GM12878 (cell line): Measurements from ENCODE around the gene CCNB1IP1. TPM values are rescaled to one million over a fixed set of nuclear protein-coding genes. Genes with fewer than 3 reads are reported as not detected.

ENCODE experiments used
- ATAC-seq: fragments of 200-7000 bp; cut with Tn5 transposase; 3 replicates; pipeline ENCODE4 v1.9.1; 2020; ENCODE audit warnings: mild to moderate bottlenecking, moderate library complexity
- BruUV-seq: library from RNA; stranded (reverse); fragments of 400-500 nt; replicated peaks from 2 replicates; lab custom pipeline; 2021; lab: Mats Ljungman, UMichigan
- CTCF ChIA-PET: fragments of 300-600 bp; sonication (Branson Sonifier 250); formaldehyde crosslinking; extraction: SDS; loops from one replicate; lab custom pipeline; 2021; ENCODE audit warnings: inconsistent platforms; lab: Yijun Ruan, JAX
- POLR2A ChIA-PET: fragments of 350-600 bp; formaldehyde crosslinking; extraction: SDS; loops from one replicate; lab custom pipeline; 2021; ENCODE audit warnings: inconsistent platforms; lab: Charles Lee
- RAD21 ChIA-PET: fragments of 300-600 bp; sonication (Branson Sonifier 250); formaldehyde crosslinking; loops from one replicate; lab custom pipeline; 2023; ENCODE audit warnings: antibody characterized with exemption; ENCODE audit not compliant: unreplicated experiment; lab: Charles Lee
- SMC1A ChIA-PET: fragments of 300-600 bp; sonication (Branson Sonifier 250); formaldehyde crosslinking; loops from one replicate; lab custom pipeline; 2023; ENCODE audit not compliant: unreplicated experiment, uncharacterized antibody; lab: Charles Lee
- DNase-seq: peaks from one replicate; pipeline ENCODE4 v3.0.0-alpha.2; 2011; ENCODE audit warnings: low read depth, low spot score
- FAIRE-seq: peaks from 3 replicates; lab custom pipeline; 2011; peaks lifted over from hg19 to GRCh38; lab: Jason Lieb, UNC
- H2AFZ ChIP-seq: 2 replicates; pipeline ENCODE4 v1.6.0; 2011; ENCODE audit warnings: low read depth, low read length, control low read depth; ENCODE audit not compliant: control insufficient read depth
- H3K27ac ChIP-seq: 2 replicates; pipeline ENCODE4 v1.5.1; 2011; ENCODE audit warnings: control low read depth; ENCODE audit not compliant: control insufficient read depth, insufficient read depth
- H3K27me3 ChIP-seq, 2 experiments: replicated peaks in 1 of 2; 2 replicates each; pipeline versions ENCODE4 v1.6.0 to v1.6.1; 2011; ENCODE audit warnings: low read length in 1 of 2; ENCODE audit not compliant: control insufficient read depth in 2 of 2, insufficient read depth in 2 of 2
- H3K36me3 ChIP-seq, 2 experiments: 2 replicates each; pipeline ENCODE4 v1.5.1; 2011; ENCODE audit warnings: low read length in 1 of 2; ENCODE audit not compliant: control insufficient read depth in 2 of 2, insufficient read depth in 2 of 2
- H3K4me1 ChIP-seq: 2 replicates; pipeline ENCODE4 v1.6.1; 2011; ENCODE audit warnings: mild to moderate bottlenecking, low read length, moderate library complexity, mixed read lengths; ENCODE audit not compliant: control insufficient read depth, insufficient read depth
- H3K4me2 ChIP-seq: 2 replicates; pipeline ENCODE4 v1.6.0; 2011; ENCODE audit warnings: control low read depth; ENCODE audit not compliant: control insufficient read depth, insufficient read depth
- H3K4me3 ChIP-seq: fragments of 200-600 bp; sonication (generic); 2 replicates; pipeline ENCODE4 v1.5.1; 2016
- H3K79me2 ChIP-seq: 2 replicates; pipeline ENCODE4 v1.6.0; 2011; ENCODE audit warnings: low read length; ENCODE audit not compliant: control insufficient read depth, insufficient read depth
- H3K9ac ChIP-seq: 2 replicates; pipeline ENCODE4 v1.8.0; 2011; ENCODE audit warnings: low read length, control low read depth, mixed read lengths; ENCODE audit not compliant: control insufficient read depth, insufficient read depth
- H3K9me3 ChIP-seq: replicated peaks from 3 replicates; pipeline ENCODE4 v1.5.1; 2011; ENCODE audit warnings: mild to moderate bottlenecking, low read length; ENCODE audit not compliant: control insufficient read depth, insufficient read depth
- H4K20me1 ChIP-seq: 2 replicates; pipeline ENCODE4 v1.6.0; 2011; ENCODE audit not compliant: control insufficient read depth, insufficient read depth
- CHD4 ChIP-seq: fragments of 200-600 bp; sonication (generic); IDR thresholded peaks from 2 replicates; pipeline ENCODE4 v1.6.1; 2016; ENCODE audit warnings: mild to moderate bottlenecking
- IRF4 ChIP-seq: IDR thresholded peaks from 2 replicates; pipeline ENCODE4 v1.6.1; 2011; ENCODE audit warnings: low read depth, low read length
- MLLT1 ChIP-seq: fragments of 450-650 bp; IDR thresholded peaks from 2 replicates; pipeline ENCODE4 v1.6.1; 2016; ENCODE audit warnings: mild to moderate bottlenecking
- ZNF217 ChIP-seq: fragments of 450-650 bp; IDR thresholded peaks from 2 replicates; pipeline ENCODE4 v1.6.1; 2017; ENCODE audit warnings: antibody characterized with exemption, mild to moderate bottlenecking
- WGBS: methylation state at CpG from one replicate; pipeline ENCODE4 v1.1.6; 2016; ENCODE audit warnings: low lambda C conversion rate; ENCODE audit not compliant: insufficient replicate concordance, insufficient coverage; ENCODE audit errors: missing lambda C conversion rate; 5-methylcytosine and 5-hydroxymethylcytosine counted together
- in situ Hi-C: fragments of 300-500 bp; cut with MboI; formaldehyde crosslinking; loops from 9 replicates; pipeline ENCODE4 v1.14.3; 2018; ENCODE audit warnings: mixed read lengths
- intact Hi-C: fragments of 100-400 bp; cut with micrococcal nuclease; formaldehyde crosslinking; loops from one replicate; pipeline ENCODE4 v1.14.2; 2022; ENCODE audit not compliant: unreplicated experiment
- polyA plus RNA-seq, 11 experiments: library from polyadenylated mRNA; depleted of rRNA in 4 of 11; unstranded in 6 of 11; stranded (reverse) in 5 of 11; fragments of >200 nt; fragmentation: Nextera tagmentation in 4 of 11; fragmentation: Illumina TruSeq in 1 of 11; extraction: Ambion mirVana in 4 of 11; extraction: Trizol in 1 of 11; gene quantifications; 1 replicate in 1 of 11; 2 replicates in 10 of 11; pipeline versions ENCODE4 v1.2.1 to v1.2.3, GENCODE V29; 2011 to 2016; ENCODE audit warnings: inconsistent platforms in 2 of 11, missing spikeins in 2 of 11, low read depth in 1 of 11
- total RNA-seq, 4 experiments: library from RNA; depleted of rRNA in 3 of 4; stranded (reverse); fragments of >200 nt in 3 of 4; fragmentation: Illumina TruSeq in 1 of 4; extraction: Trizol in 1 of 4; gene quantifications; 2 replicates each; pipeline versions ENCODE4 v1.2.1 to v1.2.3, GENCODE V29; 2013 to 2021

The CCNB1IP1 gene
- total and polyA plus RNA-seq, 10 of the 15 experiments (the other 5 are each of a cell fraction or from before 2014, with no cell fraction given), result 20.4 to 165 (median 86.5) TPM

GRCh38 chr14:20331053-20331613 is 1.9 kb downstream of the CCNB1IP1 start:
- TF ChIP-seq CHD4, result no peak
- TF ChIP-seq MLLT1, result no peak
- no peak for TF ChIP-seq IRF4
- no peak for TF ChIP-seq ZNF217
- TF ChIP-seq, all 136 proteins: peak for 0
- Histone ChIP-seq H4K20me1 (peaks cover 3% of the 10 kb centered on the region; the same call in 1 of the 2 replicates), H3K27me3 (no peaks in the 10 kb centered on the region), H3K9ac (no peak overlapping the region; the same call in 1 of the 2 replicates), H3K4me2 (peak overlapping the region; percentile 83), H3K27ac (0 out of 2 replicates have a peak overlapping the region, but pooled peaks have one; percentile 2), H3K4me1 (peaks cover 6% of the 10 kb centered on the region; the same call in 1 of the 2 replicates), H3K9me3 (no peaks in the 10 kb centered on the region), H2AFZ (no peak overlapping the region), H3K4me3 (peak overlapping the region; percentile 58), H3K36me3 (peaks cover 2 to 12% of the 10 kb centered on the region in 2 experiments), H3K79me2 (peaks cover 58% of the 10 kb centered on the region)
- DNase-seq (no peak), ATAC-seq (0 out of 3 replicates have a peak, but pooled peaks have one; percentile 20), FAIRE-seq (no peak)
- 40% methylated on average over 2 of the region's 2 CpGs for WGBS
- in situ Hi-C loops, result loop anchor here (5.0 kb wide), 1 partner anchor 351 kb away; the partner anchor contains the start of gene RNASE4
- intact Hi-C loops, result no loop called here
- ChIA-PET RAD21 (interaction anchor here (1.2 to 7.9 kb wide), 5 partner anchors 11 to 282 kb away, joined by 4 to 78 read pairs (median 19); partner anchors contain the start of genes PARP2, PIP4P1 and TEP1), SMC1A (interaction anchor here (1.0 to 7.4 kb wide), 6 partner anchors 12 to 276 kb away, joined by 3 to 110 read pairs (median 30); partner anchors contain the start of genes PARP2 and TEP1), CTCF (interaction anchor here (1.1 to 11.3 kb wide), 6 partner anchors 11 to 366 kb away, joined by 3 to 216 read pairs (median 18); partner anchors contain the start of genes PARP2 and RNASE4), POLR2A (interaction anchor here (0.6 to 7.4 kb wide), 4 partner anchors 11 to 157 kb away, joined by 3 to 96 read pairs (median 5); partner anchors contain the start of genes PARP2 and PIP4P1)
- no TSS peak for BruUV-seq
